Measurements from ENCODE around the gene MTHFR. TPM values are rescaled to one million over a fixed set of nuclear protein-coding genes. Genes with fewer than 3 reads are reported as not detected.

Gene MTHFR
- total RNA-seq, 1 experiment from 2014 or later = 22.2 TPM

DNA sequence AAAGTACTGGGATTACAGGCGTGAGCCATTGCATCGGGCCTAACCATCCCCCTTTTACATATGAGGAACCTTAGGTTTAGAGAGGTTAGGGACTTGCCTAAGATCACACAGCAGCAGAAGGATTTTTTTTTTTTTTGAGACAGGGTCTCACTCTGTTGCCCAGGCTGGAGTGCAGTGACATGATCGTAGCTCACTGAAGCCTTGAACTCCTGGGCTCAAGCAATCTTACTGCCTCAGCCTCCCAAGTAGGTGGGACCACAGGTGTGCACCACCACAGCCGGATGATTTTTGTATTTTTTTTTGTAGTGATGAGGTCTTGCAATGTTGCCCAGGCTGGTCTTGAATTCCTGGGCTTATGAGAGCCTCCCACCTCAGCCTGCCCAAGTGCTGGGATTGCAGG lies 46.0 kb downstream of the MTHFR start:
- Histone ChIP-seq H3K27ac (no peak overlapping the region), H3K27me3 (ENCODE audit: insufficient read depth, low read depth) (no peaks in the 10 kb centered on the region), H3K9me3 (ENCODE audit: insufficient read depth, low read depth) (no peaks in the 10 kb centered on the region), H3K4me2 (no peak overlapping the region), H2AFZ (no peak overlapping the region), H3K79me2 (ENCODE audit: low read depth) (no peaks in the 10 kb centered on the region), H3F3A (ENCODE audit: insufficient read depth, low read depth) (no peaks in the 10 kb centered on the region), H4K20me1 (ENCODE audit: insufficient read depth) (no peaks in the 10 kb centered on the region), H3K36me3 (ENCODE audit: low read depth) (no peaks in the 10 kb centered on the region), H3K4me1 (replicated peaks; ENCODE audit: insufficient read depth) (no peaks in the 10 kb centered on the region), H3K9me2 (ENCODE audit: insufficient read depth) (no peaks in the 10 kb centered on the region), H3K4me3 (no peak overlapping the region)
- no TSS peak for BruUV-seq (replicated peaks)
- ChIA-PET CTCF (no interaction called here), POLR2A (ENCODE audit: unreplicated experiment) (no interaction called here)
- no peak for DNase-seq
- intact Hi-C loops (cut with micrococcal nuclease; ENCODE audit: unreplicated experiment) = no loop called here
- TF ChIP-seq, protein P1, sequence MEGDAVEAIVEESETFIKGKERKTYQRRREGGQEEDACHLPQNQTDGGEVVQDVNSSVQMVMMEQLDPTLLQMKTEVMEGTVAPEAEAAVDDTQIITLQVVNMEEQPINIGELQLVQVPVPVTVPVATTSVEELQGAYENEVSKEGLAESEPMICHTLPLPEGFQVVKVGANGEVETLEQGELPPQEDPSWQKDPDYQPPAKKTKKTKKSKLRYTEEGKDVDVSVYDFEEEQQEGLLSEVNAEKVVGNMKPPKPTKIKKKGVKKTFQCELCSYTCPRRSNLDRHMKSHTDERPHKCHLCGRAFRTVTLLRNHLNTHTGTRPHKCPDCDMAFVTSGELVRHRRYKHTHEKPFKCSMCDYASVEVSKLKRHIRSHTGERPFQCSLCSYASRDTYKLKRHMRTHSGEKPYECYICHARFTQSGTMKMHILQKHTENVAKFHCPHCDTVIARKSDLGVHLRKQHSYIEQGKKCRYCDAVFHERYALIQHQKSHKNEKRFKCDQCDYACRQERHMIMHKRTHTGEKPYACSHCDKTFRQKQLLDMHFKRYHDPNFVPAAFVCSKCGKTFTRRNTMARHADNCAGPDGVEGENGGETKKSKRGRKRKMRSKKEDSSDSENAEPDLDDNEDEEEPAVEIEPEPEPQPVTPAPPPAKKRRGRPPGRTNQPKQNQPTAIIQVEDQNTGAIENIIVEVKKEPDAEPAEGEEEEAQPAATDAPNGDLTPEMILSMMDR (conservative IDR thresholded peaks at IDR 0.05) = no peak
- no peak for TF ChIP-seq EZH2 (IDR thresholded peaks at IDR 0.05; ENCODE audit: low read depth)

DNA sequence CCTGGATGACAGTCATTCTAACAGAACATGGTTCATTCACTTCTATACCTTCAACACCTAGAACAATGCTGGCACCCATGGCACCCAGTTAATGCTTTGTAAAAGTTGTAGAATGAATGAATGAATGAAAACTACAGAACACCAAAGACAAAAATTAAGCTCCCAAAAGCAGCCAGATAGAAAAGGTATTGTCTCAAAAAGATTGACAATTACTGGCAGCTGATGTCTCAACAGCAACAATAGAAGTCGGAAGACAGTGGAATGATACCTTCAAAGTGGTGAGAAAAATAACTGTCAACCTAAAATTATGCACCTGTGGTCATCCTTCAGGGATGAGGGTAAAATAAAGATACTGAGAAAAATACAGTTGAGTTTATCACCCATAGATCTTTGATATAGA lies 48.7 kb downstream of the MTHFR start:
- Histone ChIP-seq H3K79me2 (ENCODE audit: low read depth) (no peaks in the 10 kb centered on the region), H3K9me2 (ENCODE audit: insufficient read depth) (no peaks in the 10 kb centered on the region), H2AFZ (no peak overlapping the region), H3K9me3 (ENCODE audit: insufficient read depth, low read depth) (no peaks in the 10 kb centered on the region), H3K27ac (no peak overlapping the region), H3K4me1 (replicated peaks; ENCODE audit: insufficient read depth) (no peaks in the 10 kb centered on the region), H3K4me2 (no peak overlapping the region), H4K20me1 (ENCODE audit: insufficient read depth) (no peaks in the 10 kb centered on the region), H3F3A (ENCODE audit: insufficient read depth, low read depth) (no peaks in the 10 kb centered on the region), H3K4me3 (no peak overlapping the region), H3K36me3 (ENCODE audit: low read depth) (no peaks in the 10 kb centered on the region), H3K27me3 (ENCODE audit: insufficient read depth, low read depth) (no peaks in the 10 kb centered on the region)
- ChIA-PET CTCF (no interaction called here), POLR2A (ENCODE audit: unreplicated experiment) (no interaction called here)
- TF ChIP-seq, protein P1 (conservative IDR thresholded peaks at IDR 0.05) = no peak
- TF ChIP-seq EZH2 (IDR thresholded peaks at IDR 0.05; ENCODE audit: low read depth) = no peak
- BruUV-seq (replicated peaks) = no TSS peak
- intact Hi-C loops (cut with micrococcal nuclease; ENCODE audit: unreplicated experiment) = no loop called here
- DNase-seq = no peak

DNA sequence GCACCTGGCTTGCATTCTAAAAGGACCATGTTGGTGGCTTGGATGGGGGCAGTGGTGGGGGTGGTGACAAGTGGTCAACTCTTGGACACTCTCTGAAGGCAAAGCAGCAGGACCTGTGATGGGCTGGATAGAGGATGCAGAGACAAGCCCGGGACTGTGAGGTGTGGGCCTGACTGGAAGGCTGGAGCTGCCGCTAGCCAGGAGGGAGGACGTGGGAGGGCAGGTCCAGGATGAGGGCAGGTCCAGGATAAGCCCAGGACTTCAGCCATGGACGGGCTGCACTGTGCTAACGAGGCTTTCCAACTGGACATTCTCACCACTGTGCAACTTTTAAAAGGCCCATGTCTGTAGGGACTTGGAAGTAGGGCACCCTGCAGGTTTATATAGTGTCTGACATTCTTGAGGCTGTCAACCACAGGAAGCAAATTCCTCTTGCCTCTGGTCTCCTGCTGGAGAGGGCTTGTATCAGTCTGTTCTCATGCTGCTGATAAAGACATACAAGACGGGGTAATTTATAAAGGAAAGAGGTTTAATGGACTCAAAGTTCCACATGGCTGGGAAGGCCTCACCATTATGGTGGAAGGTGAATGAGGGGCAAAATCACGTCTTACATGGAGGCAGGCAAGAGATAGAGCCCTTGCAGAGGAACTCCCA lies 52.1 kb downstream of the MTHFR start:
- Histone ChIP-seq H4K20me1 (ENCODE audit: insufficient read depth) (no peaks in the 10 kb centered on the region), H3K27me3 (ENCODE audit: insufficient read depth, low read depth) (no peaks in the 10 kb centered on the region), H3K9me3 (ENCODE audit: insufficient read depth, low read depth) (no peaks in the 10 kb centered on the region), H2AFZ (no peak overlapping the region), H3K4me2 (no peak overlapping the region), H3K4me1 (replicated peaks; ENCODE audit: insufficient read depth) (no peaks in the 10 kb centered on the region), H3F3A (ENCODE audit: insufficient read depth, low read depth) (no peaks in the 10 kb centered on the region), H3K36me3 (ENCODE audit: low read depth) (no peaks in the 10 kb centered on the region), H3K9me2 (ENCODE audit: insufficient read depth) (no peaks in the 10 kb centered on the region), H3K27ac (no peak overlapping the region), H3K79me2 (ENCODE audit: low read depth) (no peaks in the 10 kb centered on the region), H3K4me3 (no peak overlapping the region)
- intact Hi-C loops (cut with micrococcal nuclease; ENCODE audit: unreplicated experiment) = no loop called here
- POLR2A ChIA-PET (ENCODE audit: unreplicated experiment) = interaction anchor here (0.6 kb wide), 2 partner anchors 10 to 50 kb away, joined by 4 to 6 read pairs; no protein-coding TSS in a partner anchor
- no peak for DNase-seq
- no peak for TF ChIP-seq EZH2 (IDR thresholded peaks at IDR 0.05; ENCODE audit: low read depth)
- TF ChIP-seq, protein P1 (conservative IDR thresholded peaks at IDR 0.05) = no peak
- CTCF ChIA-PET = no interaction called here
- TSS peak; percentile 11 for BruUV-seq (replicated peaks)

Measured in PC-9 (cell line).